Keratinocyte (primary cell): ENCODE data around the gene TLCD1. TPM values are rescaled to one million over a fixed set of nuclear protein-coding genes. Genes with fewer than 3 reads are reported as not detected.

Source experiments
- DNase-seq: peaks from one replicate; pipeline ENCODE4 v3.0.0-alpha.2; 2011; ENCODE audit warnings: low read depth, missing footprints, low spot score
- FAIRE-seq: peaks from 2 replicates; lab custom pipeline; 2011; peaks lifted over from hg19 to GRCh38; lab: Jason Lieb, UNC
- H2AFZ ChIP-seq: 2 replicates; pipeline ENCODE4 v1.6.0; 2012; ENCODE audit warnings: low read length, control low read depth, inconsistent platforms; ENCODE audit not compliant: control insufficient read depth
- H3K27ac ChIP-seq: 2 replicates; pipeline ENCODE4 v1.5.1; 2011; ENCODE audit warnings: low read length; ENCODE audit not compliant: control insufficient read depth, insufficient read depth
- H3K27me3 ChIP-seq: 3 replicates; pipeline ENCODE4 v1.6.0; 2011; ENCODE audit warnings: low read length; ENCODE audit not compliant: control insufficient read depth, insufficient read depth; ENCODE audit errors: extremely low read depth
- H3K36me3 ChIP-seq, 2 experiments: 2 replicates in 1 of 2; 3 replicates in 1 of 2; pipeline ENCODE4 v1.5.1; 2011; ENCODE audit warnings: low read length in 2 of 2, mild to moderate bottlenecking in 1 of 2; ENCODE audit not compliant: control insufficient read depth in 2 of 2, insufficient read depth in 2 of 2; ENCODE audit errors: extremely low read depth in 1 of 2
- H3K4me1 ChIP-seq: 3 replicates; pipeline ENCODE4 v1.5.1; 2011; ENCODE audit warnings: low read length; ENCODE audit not compliant: control insufficient read depth, insufficient read depth; ENCODE audit errors: extremely low read depth
- H3K4me2 ChIP-seq: 3 replicates; pipeline ENCODE4 v1.6.0; 2011; ENCODE audit warnings: low read depth, low read length; ENCODE audit not compliant: control insufficient read depth, insufficient read depth; ENCODE audit errors: extremely low read depth
- H3K4me3 ChIP-seq, 3 experiments: fragments of 200-600 bp in 1 of 3; sonication (generic) in 1 of 3; 2 replicates in 2 of 3; 3 replicates in 1 of 3; pipeline ENCODE4 v1.5.1; 2011 to 2016; ENCODE audit warnings: low read length in 3 of 3, mild to moderate bottlenecking in 3 of 3, control low read depth in 2 of 3, inconsistent platforms in 1 of 3, low read depth in 1 of 3, mixed read lengths in 1 of 3, mixed run types in 1 of 3, moderate library complexity in 1 of 3; ENCODE audit not compliant: control insufficient read depth in 2 of 3, insufficient read depth in 2 of 3; ENCODE audit errors: extremely low read depth in 1 of 3
- H3K79me2 ChIP-seq: 2 replicates; pipeline ENCODE4 v1.6.0; 2012; ENCODE audit warnings: low read length; ENCODE audit not compliant: control insufficient read depth, insufficient read depth
- H3K9ac ChIP-seq: 3 replicates; pipeline ENCODE4 v1.6.0; 2011; ENCODE audit warnings: low read length; ENCODE audit not compliant: control insufficient read depth, insufficient read depth; ENCODE audit errors: extremely low read depth
- H3K9me1 ChIP-seq: 3 replicates; pipeline ENCODE4 v1.6.0; 2011; ENCODE audit warnings: low read length; ENCODE audit not compliant: control insufficient read depth, insufficient read depth; ENCODE audit errors: extremely low read depth
- H3K9me3 ChIP-seq: 2 replicates; pipeline ENCODE4 v1.5.1; 2012; ENCODE audit warnings: low read depth, low read length; ENCODE audit not compliant: control insufficient read depth
- H4K20me1 ChIP-seq: 3 replicates; pipeline ENCODE4 v1.6.0; 2011; ENCODE audit warnings: low read length; ENCODE audit not compliant: control insufficient read depth, insufficient read depth; ENCODE audit errors: extremely low read depth
- EZH2 ChIP-seq: IDR thresholded peaks from one replicate; pipeline ENCODE4 v1.6.1; 2012; ENCODE audit warnings: inconsistent platforms, mild to moderate bottlenecking, low read length, moderate library complexity
- dilution Hi-C: fragments of 300-500 bp; cut with MboI; formaldehyde crosslinking; loops from one replicate; pipeline ENCODE4 v1.7.0; 2020; ENCODE audit warnings: low sequenced_read_pairs; ENCODE audit not compliant: extremely low pct_ligation_motif_present
- polyA plus RNA-seq, 5 experiments: library from polyadenylated mRNA; depleted of rRNA in 3 of 5; stranded (reverse) in 3 of 5; stranded (forward) in 1 of 5; unstranded in 1 of 5; fragments of >200 nt; gene quantifications; 1 replicate in 1 of 5; 2 replicates in 3 of 5; 3 replicates in 1 of 5; pipeline versions ENCODE4 v1.2.1 to v1.2.3, GENCODE V29; 2011 to 2012; ENCODE audit warnings: missing spikeins in 2 of 5, low read depth in 1 of 5, low replicate concordance in 1 of 5
- TF ChIP-seq, protein P1 (sequence below), 3 experiments: IDR thresholded peaks in 1 of 3; conservative IDR thresholded peaks in 1 of 3; optimal IDR thresholded peaks in 1 of 3; 2 replicates in 2 of 3; 3 replicates in 1 of 3; pipeline versions ENCODE3 to v1.5.1; 2011; ENCODE audit warnings: low read length in 3 of 3, mild to moderate bottlenecking in 3 of 3, moderate library complexity in 2 of 3, control low read depth in 1 of 3, inconsistent platforms in 1 of 3; ENCODE audit not compliant: insufficient read depth in 2 of 3; ENCODE audit errors: extremely low read depth in 1 of 3

The TLCD1 gene
- polyA plus RNA-seq, 1 donor (not counting 4 experiments of a cell fraction or from before 2014, with no cell fraction given) = 14.0 TPM

DNA sequence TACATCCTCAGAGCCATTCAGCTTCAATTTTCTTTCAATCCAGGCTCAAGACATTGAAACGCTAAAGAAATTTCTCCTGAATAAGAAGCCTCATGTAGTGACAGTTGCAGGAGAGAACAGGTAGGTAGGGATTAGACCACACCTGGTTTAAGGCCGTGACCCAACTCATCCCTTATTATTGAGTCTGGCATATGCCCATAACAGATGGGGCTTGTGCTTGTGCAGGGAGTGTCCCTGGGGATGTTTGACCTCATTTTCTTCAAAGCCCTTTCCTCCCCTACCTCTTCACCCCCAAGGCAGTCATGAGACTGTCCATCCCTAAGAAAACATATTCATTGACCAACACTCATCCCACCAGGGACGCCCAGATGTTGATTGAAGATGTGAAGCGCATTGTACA, 39.7 kb downstream of the TLCD1 start:
- Histone ChIP-seq H3K4me3 (no peak overlapping the region), H3K9me3 (no peaks in the 10 kb centered on the region), H2AFZ (no peak overlapping the region), H3K36me3 (peaks cover 61 to 70% of the 10 kb centered on the region in 2 experiments), H3K4me1 (no peaks in the 10 kb centered on the region), H3K27me3 (no peaks in the 10 kb centered on the region), H3K79me2 (no peaks in the 10 kb centered on the region), H3K9me1 (no peaks in the 10 kb centered on the region), H4K20me1 (peaks cover 2% of the 10 kb centered on the region), H3K9ac (no peak overlapping the region), H3K27ac (no peak overlapping the region), H3K4me2 (no peak overlapping the region)
- dilution Hi-C loops = no loop called here
- FAIRE-seq = no peak
- no peak for TF ChIP-seq EZH2
- TF ChIP-seq, protein P1, sequence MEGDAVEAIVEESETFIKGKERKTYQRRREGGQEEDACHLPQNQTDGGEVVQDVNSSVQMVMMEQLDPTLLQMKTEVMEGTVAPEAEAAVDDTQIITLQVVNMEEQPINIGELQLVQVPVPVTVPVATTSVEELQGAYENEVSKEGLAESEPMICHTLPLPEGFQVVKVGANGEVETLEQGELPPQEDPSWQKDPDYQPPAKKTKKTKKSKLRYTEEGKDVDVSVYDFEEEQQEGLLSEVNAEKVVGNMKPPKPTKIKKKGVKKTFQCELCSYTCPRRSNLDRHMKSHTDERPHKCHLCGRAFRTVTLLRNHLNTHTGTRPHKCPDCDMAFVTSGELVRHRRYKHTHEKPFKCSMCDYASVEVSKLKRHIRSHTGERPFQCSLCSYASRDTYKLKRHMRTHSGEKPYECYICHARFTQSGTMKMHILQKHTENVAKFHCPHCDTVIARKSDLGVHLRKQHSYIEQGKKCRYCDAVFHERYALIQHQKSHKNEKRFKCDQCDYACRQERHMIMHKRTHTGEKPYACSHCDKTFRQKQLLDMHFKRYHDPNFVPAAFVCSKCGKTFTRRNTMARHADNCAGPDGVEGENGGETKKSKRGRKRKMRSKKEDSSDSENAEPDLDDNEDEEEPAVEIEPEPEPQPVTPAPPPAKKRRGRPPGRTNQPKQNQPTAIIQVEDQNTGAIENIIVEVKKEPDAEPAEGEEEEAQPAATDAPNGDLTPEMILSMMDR (optimal IDR thresholded peaks at IDR 0.05 in 1 of 3, IDR thresholded peaks at IDR 0.05 in 1 of 3, conservative IDR thresholded peaks at IDR 0.05 in 1 of 3; ENCODE audit: extremely low read depth in 1 of 3, insufficient read depth in 2 of 3, low read length in 3 of 3) = no peak
- DNase-seq = no peak

DNA sequence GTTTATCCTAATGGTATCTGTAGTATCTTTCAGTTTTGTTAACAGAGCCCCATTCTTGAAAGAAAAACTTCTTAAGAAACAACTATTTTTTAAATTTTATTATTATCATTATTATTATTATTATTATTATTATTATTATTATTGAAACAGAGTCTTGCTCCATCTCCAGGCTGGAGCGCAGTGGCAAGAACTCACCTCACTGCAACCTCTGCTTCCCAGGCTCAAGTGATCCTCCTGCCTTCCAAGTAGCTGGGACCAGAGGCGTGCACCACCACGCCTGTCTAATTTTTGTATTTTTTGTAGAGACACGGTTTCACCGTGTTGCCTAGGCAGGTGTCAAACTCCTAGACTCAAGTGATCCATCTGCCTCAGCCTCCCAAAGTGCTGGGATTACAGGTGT, 40.7 kb downstream of the TLCD1 start:
- H3K9me3 ChIP-seq = no peaks in the 10 kb centered on the region
- no peak overlapping the region for H3K27ac ChIP-seq
- H3K27me3 ChIP-seq = no peaks in the 10 kb centered on the region
- DNase-seq (no peak), FAIRE-seq (no peak)
- peaks cover 56 to 66% of the 10 kb centered on the region in 2 experiments for H3K36me3 ChIP-seq
- dilution Hi-C loops = no loop called here
- peaks cover 2% of the 10 kb centered on the region for H4K20me1 ChIP-seq
- no peaks in the 10 kb centered on the region for H3K9me1 ChIP-seq
- H3K4me3 ChIP-seq = no peak overlapping the region
- no peak overlapping the region for H3K9ac ChIP-seq
- no peaks in the 10 kb centered on the region for H3K4me1 ChIP-seq
- TF ChIP-seq, protein P1 (optimal IDR thresholded peaks at IDR 0.05 in 1 of 3, IDR thresholded peaks at IDR 0.05 in 1 of 3, conservative IDR thresholded peaks at IDR 0.05 in 1 of 3; ENCODE audit: extremely low read depth in 1 of 3, insufficient read depth in 2 of 3, low read length in 3 of 3) = no peak
- TF ChIP-seq EZH2 = no peak
- no peak overlapping the region for H2AFZ ChIP-seq
- no peaks in the 10 kb centered on the region for H3K79me2 ChIP-seq
- no peak overlapping the region for H3K4me2 ChIP-seq
